Panc1 (cell line): Measurements from ENCODE around the gene ZCCHC7.

Source experiments
- CTCF ChIP-seq: fragments of 450-650 bp; IDR thresholded peaks from 2 replicates; pipeline ENCODE4 v1.5.1; 2017; ENCODE audit warnings: mild to moderate bottlenecking
- POLR2AphosphoS5 ChIP-seq: IDR thresholded peaks from 2 replicates; pipeline ENCODE4 v1.6.1; 2012; ENCODE audit warnings: mild to moderate bottlenecking, low read depth, low read length, moderate library complexity
- REST ChIP-seq, 2 experiments: IDR thresholded peaks; 2 replicates each; pipeline ENCODE4 v1.6.1; 2011 to 2012; ENCODE audit warnings: low read depth in 2 of 2, control low read depth in 1 of 2, low read length in 1 of 2, mild to moderate bottlenecking in 1 of 2, moderate library complexity in 1 of 2; ENCODE audit not compliant: insufficient read depth in 1 of 2
- SIN3A ChIP-seq: IDR thresholded peaks from 2 replicates; pipeline ENCODE4 v1.6.1; 2012; ENCODE audit warnings: low read depth, mild to moderate bottlenecking, low read length, moderate library complexity, borderline replicate concordance; ENCODE audit not compliant: insufficient read depth

- TF ChIP-seq CTCF = no peak
- TF ChIP-seq REST (IDR thresholded peaks at IDR 0.05; ENCODE audit: insufficient read depth in 1 of 2, low read depth in 2 of 2, low read length in 1 of 2) = no peak
- TF ChIP-seq POLR2AphosphoS5 = no peak
- no peak for TF ChIP-seq SIN3A
Observed at GRCh38 chr9:37167456-37168047, 47.2 kb downstream of the ZCCHC7 start.
